SK-N-SH (cell line): ENCODE measurements around the gene SHISA8. TPM values are rescaled to one million over a fixed set of nuclear protein-coding genes. Genes with fewer than 3 reads are reported as not detected.

Source experiments
- CTCF ChIA-PET: fragments of 300-600, 350-600 bp; formaldehyde crosslinking; extraction: SDS; loops from one replicate; lab custom pipeline; 2021; lab: Yijun Ruan, JAX
- POLR2A ChIA-PET: fragments of 350-600 bp; sonication (Branson Sonifier 250); formaldehyde crosslinking; extraction: SDS; loops from one replicate; lab custom pipeline; 2020; ENCODE audit warnings: antibody characterized with exemption, inconsistent platforms; lab: Yijun Ruan, JAX
- DNase-seq: peaks from one replicate; pipeline ENCODE4 v3.0.0; 2012
- H2AFZ ChIP-seq: fragments of 200-600 bp; sonication (generic); 2 replicates; pipeline ENCODE4 v1.8.1; 2016; ENCODE audit warnings: antibody characterized with exemption, mild to moderate bottlenecking, low read depth
- H3F3A ChIP-seq: fragments of 200-600 bp; sonication (generic); replicated peaks from 2 replicates; pipeline ENCODE3; 2016; ENCODE audit warnings: antibody characterized with exemption, mild to moderate bottlenecking; ENCODE audit not compliant: insufficient read depth
- H3K27ac ChIP-seq, 2 experiments: fragments of 200-500 bp in 1 of 2; fragments of 200-600 bp in 1 of 2; sonication (Bioruptor generic) in 1 of 2; sonication (generic), shearing (Covaris generic) in 1 of 2; 2 replicates each; pipeline versions ENCODE4 v1.5.1 to v1.6.1; 2014 to 2016; ENCODE audit warnings: low read depth in 2 of 2, inconsistent platforms in 1 of 2, low read length in 1 of 2, mild to moderate bottlenecking in 1 of 2, mixed read lengths in 1 of 2
- H3K27me3 ChIP-seq: fragments of 200-600 bp; sonication (generic), shearing (Covaris generic); 2 replicates; pipeline ENCODE4 v1.6.1; 2016; ENCODE audit warnings: mixed run types; ENCODE audit not compliant: insufficient read depth
- H3K36me3 ChIP-seq, 2 experiments: fragments of 200-500 bp in 1 of 2; fragments of 200-600 bp in 1 of 2; sonication (Bioruptor generic) in 1 of 2; sonication (generic) in 1 of 2; replicated peaks in 1 of 2; 2 replicates each; pipeline versions ENCODE3 to v1.5.1; 2014 to 2016; ENCODE audit warnings: low read length in 1 of 2, mild to moderate bottlenecking in 1 of 2; ENCODE audit not compliant: insufficient read depth in 2 of 2, control insufficient read depth in 1 of 2
- H3K4me1 ChIP-seq, 2 experiments: fragments of 200-500 bp in 1 of 2; fragments of 200-600 bp in 1 of 2; sonication (Bioruptor generic) in 1 of 2; sonication (generic), shearing (Covaris generic) in 1 of 2; 2 replicates each; pipeline versions ENCODE4 v1.5.1 to v1.6.1; 2014 to 2016; ENCODE audit warnings: low read depth in 1 of 2, low read length in 1 of 2, mixed run types in 1 of 2; ENCODE audit not compliant: insufficient read depth in 2 of 2, control insufficient read depth in 1 of 2
- H3K4me2 ChIP-seq: fragments of 200-600 bp; sonication (generic), shearing (Covaris generic); 2 replicates; pipeline ENCODE4 v1.6.1; 2017; ENCODE audit warnings: mixed run types
- H3K4me3 ChIP-seq, 2 experiments: fragments of 200-500 bp in 1 of 2; fragments of 200-600 bp in 1 of 2; sonication (Bioruptor generic) in 1 of 2; sonication (generic), shearing (Covaris generic) in 1 of 2; 2 replicates each; pipeline versions ENCODE4 v1.5.1 to v1.8.1; 2014 to 2016; ENCODE audit warnings: low read depth in 2 of 2, inconsistent platforms in 1 of 2, low read length in 1 of 2, mild to moderate bottlenecking in 1 of 2, mixed read lengths in 1 of 2, moderate library complexity in 1 of 2
- H3K79me2 ChIP-seq: fragments of 200-600 bp; sonication (generic); 2 replicates; pipeline ENCODE4 v1.8.1; 2017; ENCODE audit warnings: mild to moderate bottlenecking; ENCODE audit not compliant: insufficient read depth
- H3K9ac ChIP-seq: fragments of 200-600 bp; sonication (generic); 2 replicates; pipeline ENCODE4 v1.6.1; 2017; ENCODE audit warnings: mixed run types
- H3K9me2 ChIP-seq: fragments of 200-600 bp; sonication (generic); 2 replicates; pipeline ENCODE4 v1.6.1; 2017; ENCODE audit warnings: mixed run types
- H3K9me3 ChIP-seq: fragments of 200-600 bp; sonication (generic); 2 replicates; pipeline ENCODE4 v1.6.1; 2017; ENCODE audit warnings: mixed run types, mild to moderate bottlenecking, moderate library complexity
- H4K20me1 ChIP-seq: fragments of 200-600 bp; sonication (generic); 2 replicates; pipeline ENCODE4 v1.6.1; 2017; ENCODE audit warnings: mild to moderate bottlenecking, mixed run types; ENCODE audit not compliant: insufficient read depth
- EP300 ChIP-seq, 2 experiments: IDR thresholded peaks; 2 replicates each; pipeline versions ENCODE4 v1.4.0 to v1.6.1; 2012; ENCODE audit warnings: borderline replicate concordance in 1 of 2, low read depth in 1 of 2, low read length in 1 of 2
- MEF2A ChIP-seq: IDR thresholded peaks from 2 replicates; pipeline ENCODE4 v1.4.0; 2012; ENCODE audit warnings: low read depth, borderline replicate concordance
- MXI1 ChIP-seq: IDR thresholded peaks from 2 replicates; pipeline ENCODE4 v1.6.1; 2012; ENCODE audit warnings: mild to moderate bottlenecking, low read depth, low read length, improper control_type of control experiment
- POLR2AphosphoS5 ChIP-seq: IDR thresholded peaks from 2 replicates; pipeline ENCODE4 v1.6.1; 2012; ENCODE audit warnings: low read depth, low read length
- SIN3A ChIP-seq: IDR thresholded peaks from 2 replicates; pipeline ENCODE4 v1.6.1; 2012; ENCODE audit warnings: low read depth, mild to moderate bottlenecking, low read length, moderate library complexity, borderline replicate concordance
- WGBS: methylation state at CpG from one replicate; pipeline ENCODE4 v1.1.6; 2017; ENCODE audit warnings: low lambda C conversion rate; 5-methylcytosine and 5-hydroxymethylcytosine counted together
- polyA plus RNA-seq, 3 experiments: library from polyadenylated mRNA; depleted of rRNA; stranded (reverse); fragments of >200 nt; gene quantifications; 2 replicates each; pipeline ENCODE4 v1.2.3, GENCODE V29; 2012
- TF ChIP-seq, protein P1 (sequence below): IDR thresholded peaks from 2 replicates; pipeline ENCODE4 v1.4.0; 2012; ENCODE audit warnings: low read depth, borderline replicate concordance
- TF ChIP-seq, protein P2 (sequence below): fragments of 150-350 bp; IDR thresholded peaks from 2 replicates; pipeline ENCODE4 v1.6.1; 2016; ENCODE audit warnings: mild to moderate bottlenecking, low read depth, low read length
- TF ChIP-seq, protein P3 (sequence below): fragments of 150-350 bp; IDR thresholded peaks from 2 replicates; pipeline ENCODE4 v1.6.1; 2017; ENCODE audit warnings: antibody characterized with exemption, low read length, low read depth, borderline replicate concordance
- TF ChIP-seq, protein P4 (sequence below): IDR thresholded peaks from 2 replicates; pipeline ENCODE4 v1.4.0; 2012; ENCODE audit warnings: low read depth
- TF ChIP-seq, protein P5 (sequence below): IDR thresholded peaks from 2 replicates; pipeline ENCODE4; 2012

Gene SHISA8
- polyA plus RNA-seq, 1 of the 3 experiments (the other 2 are of a cell fraction) = not detected

DNA sequence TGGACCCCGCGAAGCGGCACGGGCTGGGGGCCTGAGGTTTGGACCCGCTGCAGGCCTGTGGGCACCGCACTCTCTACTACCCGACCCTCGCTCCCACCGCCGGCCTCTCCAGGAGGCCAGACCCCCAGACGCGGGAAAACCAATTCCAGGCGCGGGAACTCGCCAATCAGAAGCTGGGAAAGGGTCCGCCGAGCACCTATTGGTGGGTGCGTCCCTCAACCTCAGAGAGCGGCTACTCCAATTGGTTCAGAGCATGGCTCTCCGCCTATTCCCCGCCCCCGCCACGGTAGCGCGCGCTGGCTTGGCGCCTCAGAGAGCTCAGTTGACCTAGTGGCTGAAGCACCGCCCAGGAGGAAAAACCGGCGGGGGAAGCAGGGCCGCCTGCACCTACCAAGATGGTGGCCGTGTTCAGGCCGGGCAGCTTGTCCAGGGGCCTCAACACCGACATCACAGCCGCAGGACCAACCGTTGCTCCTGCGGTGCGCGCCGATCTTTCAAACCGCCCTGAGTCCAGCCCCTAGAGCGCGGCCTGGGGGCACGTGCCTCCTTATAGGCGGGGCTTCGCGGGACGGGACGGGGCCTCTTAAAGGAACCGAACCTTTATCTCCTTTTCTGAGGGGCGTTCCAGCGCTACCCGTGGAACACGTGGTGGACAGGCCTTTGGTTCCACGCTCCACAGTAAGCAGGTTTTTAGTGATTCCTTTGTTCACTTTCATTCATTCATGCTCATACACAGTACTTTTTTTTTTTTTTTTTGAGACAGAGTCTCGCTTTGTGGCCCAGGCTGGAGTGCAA is 32.0 kb upstream of the SHISA8 start, which contains the start of gene CENPM:
TSS of gene CENPM (minus strand) at position 524 of the 795 bp plus-strand sequence. CDS start at position 448, 76 bp downstream.
- peaks cover 6% of the 10 kb centered on the region; the same call in 1 of the 2 replicates for H3K79me2 ChIP-seq
- peak within 1 kb of the TSS; percentile 28 to 56; a peak in 3 of 4 replicates for H3K27ac ChIP-seq
- DNase-seq = peak; percentile 85
- H3K9me3 ChIP-seq = no peaks in the 10 kb centered on the region
- peak within 1 kb of the TSS; percentile 69; the same call in 1 of the 2 replicates for H3K9ac ChIP-seq
- H3K4me3 ChIP-seq = peak within 1 kb of the TSS; percentile 63 to 72
- H3K4me2 ChIP-seq = peak within 1 kb of the TSS; percentile 90
- no peaks in the 10 kb centered on the region for H3F3A ChIP-seq
- WGBS = 0% methylated on average over 10 of the region's 56 CpGs
- peak within 1 kb of the TSS; percentile 85 for H2AFZ ChIP-seq
- peaks cover 0 to 19% of the 10 kb centered on the region in 2 experiments; a peak in 1 of 4 replicates for H3K4me1 ChIP-seq
- H3K9me2 ChIP-seq = no peaks in the 10 kb centered on the region
- ChIA-PET POLR2A (interaction anchor here (1.3 kb wide), 1 partner anchor 258 kb away, joined by 3 read pairs; the partner anchor contains the start of gene SNU13), CTCF (interaction anchor here (1.5 to 2.1 kb wide), 2 partner anchors 144 to 249 kb away, joined by 3 to 17 read pairs; partner anchors contain the start of genes MEI1 and NDUFA6)
- H3K27me3 ChIP-seq = no peaks in the 10 kb centered on the region
- H3K36me3 ChIP-seq = no peaks in the 10 kb centered on the region
- TF ChIP-seq EP300 (IDR thresholded peaks at IDR 0.05; ENCODE audit: borderline replicate concordance in 1 of 2, low read depth in 1 of 2, low read length in 1 of 2) = no peak
- peak; percentile 51; the same call in 1 of the 2 replicates for TF ChIP-seq SIN3A
- TF ChIP-seq MEF2A = no peak
- TF ChIP-seq, protein P1, sequence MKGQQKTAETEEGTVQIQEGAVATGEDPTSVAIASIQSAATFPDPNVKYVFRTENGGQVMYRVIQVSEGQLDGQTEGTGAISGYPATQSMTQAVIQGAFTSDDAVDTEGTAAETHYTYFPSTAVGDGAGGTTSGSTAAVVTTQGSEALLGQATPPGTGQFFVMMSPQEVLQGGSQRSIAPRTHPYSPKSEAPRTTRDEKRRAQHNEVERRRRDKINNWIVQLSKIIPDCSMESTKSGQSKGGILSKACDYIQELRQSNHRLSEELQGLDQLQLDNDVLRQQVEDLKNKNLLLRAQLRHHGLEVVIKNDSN = peak; percentile 90
- TF ChIP-seq, protein P2, sequence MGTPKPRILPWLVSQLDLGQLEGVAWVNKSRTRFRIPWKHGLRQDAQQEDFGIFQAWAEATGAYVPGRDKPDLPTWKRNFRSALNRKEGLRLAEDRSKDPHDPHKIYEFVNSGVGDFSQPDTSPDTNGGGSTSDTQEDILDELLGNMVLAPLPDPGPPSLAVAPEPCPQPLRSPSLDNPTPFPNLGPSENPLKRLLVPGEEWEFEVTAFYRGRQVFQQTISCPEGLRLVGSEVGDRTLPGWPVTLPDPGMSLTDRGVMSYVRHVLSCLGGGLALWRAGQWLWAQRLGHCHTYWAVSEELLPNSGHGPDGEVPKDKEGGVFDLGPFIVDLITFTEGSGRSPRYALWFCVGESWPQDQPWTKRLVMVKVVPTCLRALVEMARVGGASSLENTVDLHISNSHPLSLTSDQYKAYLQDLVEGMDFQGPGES = peak; percentile 38; the same call in 1 of the 2 replicates
- TF ChIP-seq, protein P3, sequence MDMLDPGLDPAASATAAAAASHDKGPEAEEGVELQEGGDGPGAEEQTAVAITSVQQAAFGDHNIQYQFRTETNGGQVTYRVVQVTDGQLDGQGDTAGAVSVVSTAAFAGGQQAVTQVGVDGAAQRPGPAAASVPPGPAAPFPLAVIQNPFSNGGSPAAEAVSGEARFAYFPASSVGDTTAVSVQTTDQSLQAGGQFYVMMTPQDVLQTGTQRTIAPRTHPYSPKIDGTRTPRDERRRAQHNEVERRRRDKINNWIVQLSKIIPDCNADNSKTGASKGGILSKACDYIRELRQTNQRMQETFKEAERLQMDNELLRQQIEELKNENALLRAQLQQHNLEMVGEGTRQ = peak; percentile 64
- TF ChIP-seq, protein P4, sequence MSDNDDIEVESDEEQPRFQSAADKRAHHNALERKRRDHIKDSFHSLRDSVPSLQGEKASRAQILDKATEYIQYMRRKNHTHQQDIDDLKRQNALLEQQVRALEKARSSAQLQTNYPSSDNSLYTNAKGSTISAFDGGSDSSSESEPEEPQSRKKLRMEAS = 0 out of 2 replicates have a peak, but pooled peaks have one; percentile 72
- peak; percentile 58; the same call in 1 of the 2 replicates for TF ChIP-seq MXI1
- TF ChIP-seq, protein P5, sequence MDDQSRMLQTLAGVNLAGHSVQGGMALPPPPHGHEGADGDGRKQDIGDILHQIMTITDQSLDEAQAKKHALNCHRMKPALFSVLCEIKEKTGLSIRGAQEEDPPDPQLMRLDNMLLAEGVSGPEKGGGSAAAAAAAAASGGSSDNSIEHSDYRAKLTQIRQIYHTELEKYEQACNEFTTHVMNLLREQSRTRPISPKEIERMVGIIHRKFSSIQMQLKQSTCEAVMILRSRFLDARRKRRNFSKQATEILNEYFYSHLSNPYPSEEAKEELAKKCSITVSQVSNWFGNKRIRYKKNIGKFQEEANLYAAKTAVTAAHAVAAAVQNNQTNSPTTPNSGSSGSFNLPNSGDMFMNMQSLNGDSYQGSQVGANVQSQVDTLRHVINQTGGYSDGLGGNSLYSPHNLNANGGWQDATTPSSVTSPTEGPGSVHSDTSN = peak; percentile 80
- 0 out of 2 replicates have a peak, but pooled peaks have one; percentile 28 for TF ChIP-seq POLR2AphosphoS5
- TF ChIP-seq, all 33 proteins: peak for 8
- H4K20me1 ChIP-seq = no peaks in the 10 kb centered on the region
